HG02970 (cell line): Measurements from ENCODE around the gene IP6K3.

ENCODE experiments used
- ATAC-seq: cut with Tn5 transposase; IDR thresholded peaks from one replicate; pipeline ENCODE4 v1.9.1; 2021; ENCODE audit warnings: mild to moderate bottlenecking, moderate library complexity, moderate number of reproducible peaks; ENCODE audit not compliant: unreplicated experiment, low FRiP score

IP6K3 gene

DNA sequence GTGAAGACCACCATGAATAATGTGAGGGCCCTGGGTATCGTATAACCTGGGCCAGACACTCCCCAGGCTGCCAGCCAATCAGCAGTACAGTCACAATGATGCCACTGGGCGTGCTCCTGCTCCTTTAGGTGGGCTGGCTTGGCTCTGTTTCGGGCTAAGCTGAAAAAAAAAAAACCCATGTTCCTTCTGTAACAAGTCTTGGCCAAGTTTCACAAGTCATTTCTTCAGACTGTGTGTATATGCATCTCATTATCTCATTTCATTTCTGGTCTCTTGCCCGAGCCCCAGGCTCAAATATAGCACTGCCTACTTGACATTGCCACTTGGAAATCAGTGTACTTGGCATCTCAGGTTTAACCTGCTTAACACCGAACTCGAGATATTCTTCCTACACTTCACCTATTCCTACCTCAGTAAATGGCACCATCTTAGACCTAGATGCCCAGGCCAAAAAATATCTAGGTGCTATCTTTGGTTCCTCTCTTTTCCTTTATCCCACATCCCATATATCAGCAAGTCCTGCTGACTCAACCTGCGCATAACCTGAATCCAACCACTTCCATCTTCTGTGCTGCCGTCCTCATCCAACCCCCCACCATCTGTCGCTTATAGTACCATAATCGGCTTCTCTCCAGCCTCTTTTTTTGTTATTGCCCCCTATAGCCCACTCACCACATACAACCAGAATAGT is 37.0 kb downstream of the IP6K3 start:
- no peak for ATAC-seq

GRCh38 chr6:33708516-33709204 is 38.0 kb downstream of the IP6K3 start:
- no peak for ATAC-seq

- no peak for ATAC-seq
Observed at GRCh38 chr6:33707771-33708170, 38.9 kb downstream of the IP6K3 start.

GRCh38 chr6:33705955-33706725 is 40.6 kb downstream of the IP6K3 start:
- no peak for ATAC-seq

GRCh38 chr6:33705268-33705885 is 41.3 kb downstream of the IP6K3 start:
- ATAC-seq, result no peak

GRCh38 chr6:33704215-33705066 is 42.3 kb downstream of the IP6K3 start:
- ATAC-seq, result no peak

- no peak for ATAC-seq
Observed at GRCh38 chr6:33702345-33702977, 44.2 kb downstream of the IP6K3 start.

- ATAC-seq, result no peak
Observed at GRCh38 chr6:33700391-33701050, 46.2 kb downstream of the IP6K3 start.

DNA sequence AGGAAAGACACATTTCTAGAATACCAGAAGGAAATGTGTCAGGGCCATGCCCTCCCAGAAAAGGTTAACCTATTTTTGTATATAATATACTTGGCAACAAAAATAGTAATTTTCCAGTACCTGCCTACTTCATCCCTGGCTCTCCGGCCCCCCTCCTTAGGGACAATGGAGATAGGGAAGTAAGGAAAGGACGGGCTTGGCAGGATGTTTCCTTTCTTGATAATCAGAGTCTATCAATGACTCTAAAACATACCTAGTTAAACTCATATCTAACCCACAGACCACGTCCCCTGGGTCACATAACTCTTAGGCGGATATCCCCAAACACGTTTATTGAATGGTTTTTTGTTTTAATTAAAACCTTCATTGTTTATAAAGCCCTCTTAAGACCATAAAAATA is 47.0 kb downstream of the IP6K3 start:
- no peak for ATAC-seq

DNA sequence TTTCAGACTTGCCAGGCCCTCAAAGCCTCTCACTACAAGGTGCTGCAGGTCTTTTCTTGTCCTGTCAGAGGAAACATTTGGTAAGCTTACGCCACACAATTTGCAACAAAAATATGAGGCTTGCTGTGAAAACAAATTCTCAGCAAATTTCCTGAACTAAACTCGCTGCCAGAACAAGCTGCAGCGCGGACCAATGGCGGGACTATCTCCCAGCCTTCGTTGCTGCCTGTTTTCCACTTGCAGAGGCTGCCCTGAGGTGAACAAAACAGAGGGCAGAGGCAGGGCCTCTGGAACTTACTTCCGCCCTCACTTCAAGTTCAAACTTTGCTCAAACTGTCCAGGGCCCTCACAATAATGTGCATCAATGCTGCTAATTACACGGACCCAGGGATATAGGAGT is 47.6 kb downstream of the IP6K3 start:
- ATAC-seq, result no peak

DNA sequence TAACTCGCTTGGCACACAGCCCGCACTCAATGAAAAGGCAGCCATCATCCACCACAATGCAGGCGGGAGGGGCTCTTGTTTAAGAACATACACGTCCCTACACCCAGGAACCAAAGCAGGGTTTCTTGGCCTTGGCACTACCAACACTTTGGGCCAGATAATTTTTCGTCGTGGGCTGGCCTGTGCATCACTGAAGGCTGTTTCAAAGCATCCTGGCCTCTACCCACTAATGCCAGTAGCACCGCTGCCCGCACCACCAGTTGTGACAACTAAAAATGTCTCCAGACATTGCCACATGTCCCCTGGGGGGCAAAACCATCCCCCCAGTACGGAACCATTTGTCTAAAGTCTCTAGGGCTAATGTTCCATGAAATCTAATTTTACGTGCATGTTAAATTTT is 48.2 kb downstream of the IP6K3 start:
- no peak for ATAC-seq

GRCh38 chr6:33697845-33698244 is 48.9 kb downstream of the IP6K3 start:
- ATAC-seq, result no peak

DNA sequence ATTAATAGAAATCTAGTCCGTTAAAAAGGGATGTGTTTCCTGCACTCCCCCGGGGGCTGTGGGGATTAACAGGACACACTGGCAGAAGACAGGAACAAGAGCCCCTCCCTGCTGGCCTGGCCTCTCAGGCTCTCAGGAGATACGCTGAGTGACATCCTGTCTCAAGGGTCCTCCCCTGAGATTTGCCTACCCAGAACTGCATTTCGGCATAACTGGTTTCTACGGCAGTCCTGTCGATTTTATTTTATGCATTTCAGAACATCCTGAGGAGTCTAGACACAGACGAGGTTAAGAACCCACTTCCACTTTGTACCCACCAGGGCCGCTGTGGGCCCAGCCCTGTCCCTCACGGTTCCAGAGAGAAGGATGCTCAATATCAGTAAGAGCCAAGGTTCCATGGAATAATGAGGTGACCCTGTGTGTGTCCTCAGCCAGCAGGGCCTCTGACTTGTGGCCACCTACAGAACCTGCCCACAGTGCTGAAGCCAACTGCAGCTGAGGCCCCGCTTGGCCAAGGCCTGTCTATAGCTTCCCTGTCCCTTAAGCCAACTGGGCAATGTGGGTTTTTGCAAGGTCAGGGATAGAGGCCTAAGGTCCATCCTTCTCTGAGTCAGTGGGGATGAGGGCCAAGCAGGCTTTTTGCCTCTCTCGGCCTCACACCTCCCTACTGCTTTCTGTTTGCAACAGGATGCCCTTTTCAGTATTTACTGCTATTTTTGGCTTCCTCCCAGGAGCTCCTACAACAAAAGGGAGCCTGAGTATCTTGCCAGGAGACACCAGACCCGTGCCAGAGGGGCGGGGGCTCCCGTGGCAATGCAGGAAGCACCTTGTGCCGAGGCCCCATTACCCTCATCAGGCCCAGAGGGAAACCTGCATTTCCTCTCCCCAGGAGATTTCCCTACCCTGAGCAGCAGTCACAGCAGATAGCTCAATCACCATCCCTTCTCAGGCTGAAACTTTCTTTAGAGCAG is 49.9 kb downstream of the IP6K3 start:
- no peak for ATAC-seq

DNA sequence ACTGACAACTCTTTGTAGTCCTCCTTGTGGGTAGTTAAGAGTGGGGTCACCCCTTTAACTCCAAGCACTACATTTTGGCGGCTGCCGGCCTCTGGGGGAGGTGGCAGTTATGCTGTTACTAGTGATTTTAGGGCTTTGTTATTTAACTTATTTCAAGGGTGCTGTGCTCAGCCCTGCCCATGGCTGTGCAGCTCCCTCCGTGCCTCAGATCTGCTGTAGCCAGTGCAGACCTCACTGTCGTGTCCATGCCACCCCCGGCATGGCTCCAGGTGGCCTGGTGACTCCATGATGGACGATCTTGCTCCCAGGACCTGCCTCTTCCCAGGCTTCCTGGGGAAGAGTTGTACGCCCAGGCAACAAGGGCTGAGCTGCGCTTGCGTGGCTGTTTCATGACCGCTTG is 50.6 kb downstream of the IP6K3 start:
- no peak for ATAC-seq

DNA sequence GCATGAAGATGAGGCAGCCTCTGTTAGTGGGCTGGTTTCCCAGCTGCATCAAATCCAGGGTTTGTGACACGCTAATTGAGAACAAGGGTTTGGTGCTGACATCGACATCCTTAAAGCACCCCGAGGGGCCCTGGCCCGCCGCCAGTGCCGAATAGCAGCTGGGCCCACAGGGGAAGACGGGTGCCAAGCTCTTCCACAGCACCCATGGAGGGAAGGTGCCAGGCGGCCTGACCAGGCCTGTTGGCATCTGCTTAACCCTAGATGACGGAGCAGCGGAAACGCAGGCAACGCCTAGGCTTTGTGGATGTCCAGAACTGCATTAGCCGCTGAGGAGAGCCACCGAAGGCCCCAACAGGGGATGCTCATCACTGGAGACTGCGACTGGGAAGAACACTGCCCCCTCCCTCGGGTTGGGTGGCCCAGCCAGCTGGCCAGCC is 51.2 kb downstream of the IP6K3 start:
- no peak for ATAC-seq

DNA sequence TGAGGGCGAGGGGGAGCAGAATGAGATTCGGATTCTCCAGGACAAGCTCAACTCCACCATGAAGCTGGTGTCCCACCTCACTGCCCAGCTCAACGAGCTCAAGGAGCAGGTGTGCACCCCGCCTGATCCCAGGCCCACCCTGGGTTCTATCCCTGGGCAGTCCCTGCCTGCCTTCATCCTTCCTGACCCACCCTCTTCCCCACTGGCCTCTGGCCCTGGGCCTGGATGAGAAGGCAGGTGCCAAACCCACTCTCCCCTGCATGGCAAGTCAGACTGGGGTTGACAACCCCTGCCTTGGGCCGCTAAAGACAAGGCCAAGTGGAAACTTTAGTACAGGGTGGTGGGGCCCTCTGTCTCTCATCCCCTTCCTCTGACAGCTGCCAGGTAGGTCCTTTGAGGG is 51.7 kb downstream of the IP6K3 start:
- ATAC-seq, result no peak

DNA sequence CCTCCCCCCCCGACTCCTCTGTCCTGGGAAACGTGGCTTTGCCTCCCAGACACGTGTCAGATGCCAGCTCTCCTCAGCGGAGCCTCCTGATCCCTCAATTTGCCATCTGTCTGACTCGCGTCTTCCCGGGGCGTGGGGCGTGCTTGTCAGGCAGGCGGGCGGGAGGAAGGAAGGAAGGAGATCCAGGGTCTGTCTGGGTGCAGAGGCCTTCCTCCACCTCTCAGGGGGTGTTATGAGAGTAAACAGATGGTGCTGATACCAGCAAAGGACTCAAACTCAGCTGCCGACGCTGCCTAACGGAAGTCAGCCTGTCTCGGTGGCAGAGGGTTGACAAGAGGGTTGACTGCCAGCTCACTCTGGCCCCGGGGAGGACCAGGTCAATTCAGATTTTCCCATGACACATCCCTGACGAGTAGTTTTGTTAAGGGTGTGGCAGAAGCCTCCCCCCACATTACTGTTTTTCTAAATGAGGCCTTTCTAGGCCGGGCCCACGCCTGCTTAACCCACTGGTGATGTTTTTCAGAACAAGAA is 52.2 kb downstream of the IP6K3 start:
- ATAC-seq, result no peak
